HepG2 (cell line): Measurements from ENCODE around the gene COASY. TPM values are rescaled to one million over a fixed set of nuclear protein-coding genes. Genes with fewer than 3 reads are reported as not detected.

ENCODE experiments used
- HIVEP1 ChIP-seq: sonication (generic); formaldehyde crosslinking; IDR thresholded peaks from 2 replicates; pipeline ENCODE4 v1.4.0; 2020; ENCODE audit warnings: mild to moderate bottlenecking, missing genetic modification reagents
- HNF4A ChIP-seq: sonication (generic); formaldehyde crosslinking; IDR thresholded peaks from 2 replicates; pipeline ENCODE4 v1.4.0; 2020; ENCODE audit warnings: missing genetic modification reagents
- IKZF1 ChIP-seq: fragments of 450-650 bp; IDR thresholded peaks from 2 replicates; pipeline ENCODE4 v1.7.1; 2016
- KAT2B ChIP-seq: fragments of 150-350 bp; IDR thresholded peaks from 2 replicates; pipeline ENCODE4 v1.6.1; 2014; ENCODE audit warnings: low read depth, low read length, borderline replicate concordance
- KMT2A ChIP-seq: sonication (generic); formaldehyde crosslinking; IDR thresholded peaks from 2 replicates; pipeline ENCODE4 v1.4.0; 2020; ENCODE audit warnings: missing genetic modification reagents
- MAFF ChIP-seq: IDR thresholded peaks from 2 replicates; pipeline ENCODE4 v1.6.1; 2011; ENCODE audit warnings: low read depth, low read length, improper control_type of control experiment
- MAFG ChIP-seq: sonication (generic); formaldehyde crosslinking; IDR thresholded peaks from 2 replicates; pipeline ENCODE4 v1.5.1; 2020; ENCODE audit warnings: mild to moderate bottlenecking, missing genetic modification reagents
- MTA3 ChIP-seq: sonication (generic); formaldehyde crosslinking; IDR thresholded peaks from 2 replicates; pipeline ENCODE4 v1.4.0; 2020; ENCODE audit warnings: missing genetic modification reagents
- MYNN ChIP-seq: sonication (generic); formaldehyde crosslinking; IDR thresholded peaks from 2 replicates; pipeline ENCODE4 v1.4.0; 2020; ENCODE audit warnings: mild to moderate bottlenecking, low read depth, missing genetic modification reagents
- RAD21 ChIP-seq: fragments of 450-650 bp; formaldehyde crosslinking; IDR thresholded peaks from 2 replicates; pipeline ENCODE4 v1.5.0; 2020; ENCODE audit warnings: mild to moderate bottlenecking
- SAFB2 ChIP-seq: sonication (generic); formaldehyde crosslinking; IDR thresholded peaks from 2 replicates; pipeline ENCODE4 v1.5.1; 2020; ENCODE audit warnings: missing genetic modification reagents, low read depth, mild to moderate bottlenecking, borderline replicate concordance
- SALL2 ChIP-seq: sonication (generic); formaldehyde crosslinking; IDR thresholded peaks from 2 replicates; pipeline ENCODE4 v1.8.1; 2023; ENCODE audit warnings: mild to moderate bottlenecking, missing genetic modification reagents, inconsistent platforms
- TGIF2 ChIP-seq: IDR thresholded peaks from 2 replicates; pipeline ENCODE4 v1.6.1; 2016; ENCODE audit warnings: control low read depth, missing compliant biosample characterization
- ZFY ChIP-seq: sonication (generic); formaldehyde crosslinking; IDR thresholded peaks from 2 replicates; pipeline ENCODE4 v1.4.0; 2020; ENCODE audit warnings: missing genetic modification reagents
- ZMYM2 ChIP-seq: sonication (generic); formaldehyde crosslinking; IDR thresholded peaks from 2 replicates; pipeline ENCODE4 v1.8.0; 2022; ENCODE audit warnings: mild to moderate bottlenecking, missing genetic modification reagents
- ZMYM3 ChIP-seq: sonication (generic); formaldehyde crosslinking; IDR thresholded peaks from 2 replicates; pipeline ENCODE4 v1.5.1; 2020; ENCODE audit warnings: mild to moderate bottlenecking, missing genetic modification reagents
- ZNF136 ChIP-seq: sonication (generic); formaldehyde crosslinking; IDR thresholded peaks from 2 replicates; pipeline ENCODE4 v1.8.1; 2022; ENCODE audit warnings: low read depth, mild to moderate bottlenecking, moderate library complexity, missing genetic modification reagents
- ZNF224 ChIP-seq: sonication (generic); formaldehyde crosslinking; IDR thresholded peaks from 2 replicates; pipeline ENCODE4 v1.5.0; 2020; ENCODE audit warnings: mild to moderate bottlenecking, missing genetic modification reagents
- ZNF256 ChIP-seq: sonication (generic); formaldehyde crosslinking; conservative IDR thresholded peaks from 2 replicates; pipeline ENCODE4 v1.4.0; 2020; ENCODE audit warnings: missing genetic modification reagents
- ZNF282 ChIP-seq: fragments of 450-650 bp; IDR thresholded peaks from 2 replicates; pipeline ENCODE4 v1.6.1; 2018; ENCODE audit not compliant: partially characterized antibody
- ZNF44 ChIP-seq: sonication (generic); formaldehyde crosslinking; IDR thresholded peaks from 2 replicates; pipeline ENCODE4 v1.5.1; 2020; ENCODE audit warnings: mild to moderate bottlenecking, missing genetic modification reagents
- ZNF629 ChIP-seq: sonication (generic); formaldehyde crosslinking; conservative IDR thresholded peaks from 2 replicates; pipeline ENCODE4 v1.5.0; 2020; ENCODE audit warnings: missing genetic modification reagents
- ZNF746 ChIP-seq: sonication (generic); formaldehyde crosslinking; IDR thresholded peaks from 2 replicates; pipeline ENCODE4 v1.8.0; 2022; ENCODE audit warnings: mild to moderate bottlenecking, missing genetic modification reagents
- ZNF777 ChIP-seq: sonication (generic); formaldehyde crosslinking; IDR thresholded peaks from 2 replicates; pipeline ENCODE4 v1.4.0; 2020; ENCODE audit warnings: missing genetic modification reagents
- ZNF839 ChIP-seq: sonication (generic); formaldehyde crosslinking; IDR thresholded peaks from 2 replicates; pipeline ENCODE4 v1.4.0; 2020; ENCODE audit warnings: missing genetic modification reagents, mild to moderate bottlenecking, borderline replicate concordance
- polyA plus RNA-seq, 8 experiments: library from polyadenylated mRNA; depleted of rRNA in 3 of 8; stranded (reverse) in 7 of 8; unstranded in 1 of 8; fragments of >200 nt; fragmentation: Illumina TruSeq in 4 of 8; extraction: Trizol in 4 of 8; gene quantifications; 2 replicates each; pipeline versions ENCODE4 v1.2.1 to v1.2.3, GENCODE V29; 2011 to 2016; ENCODE audit warnings: low read depth in 4 of 8, missing spikeins in 1 of 8, mixed read lengths in 1 of 8; ENCODE audit not compliant: insufficient read depth in 1 of 8
- total RNA-seq, 5 experiments: library from RNA; depleted of rRNA; stranded (reverse); fragments of >200 nt; fragmentation: Illumina TruSeq; extraction: Trizol; gene quantifications; 2 replicates each; pipeline ENCODE4 v1.2.3, GENCODE V29; 2016; ENCODE audit warnings: low read depth in 1 of 5
- TF ChIP-seq, protein P1 (sequence below): sonication (generic); formaldehyde crosslinking; IDR thresholded peaks from 2 replicates; pipeline ENCODE4 v1.8.1; 2023; ENCODE audit warnings: missing genetic modification reagents, mild to moderate bottlenecking, borderline replicate concordance
- TF ChIP-seq, protein P2 (sequence below): fragments of 450-650 bp; IDR thresholded peaks from 2 replicates; pipeline ENCODE4 v1.6.1; 2017; ENCODE audit warnings: mild to moderate bottlenecking
- TF ChIP-seq, protein P3 (sequence below): sonication (generic); formaldehyde crosslinking; conservative IDR thresholded peaks from 2 replicates; pipeline ENCODE4 v1.4.0; 2020; ENCODE audit warnings: missing genetic modification reagents

Gene COASY
- total and polyA plus RNA-seq, 2 of the 13 experiments (the other 11 are each of a cell fraction or from before 2014, with no cell fraction given) = 90.7 to 125 TPM

DNA sequence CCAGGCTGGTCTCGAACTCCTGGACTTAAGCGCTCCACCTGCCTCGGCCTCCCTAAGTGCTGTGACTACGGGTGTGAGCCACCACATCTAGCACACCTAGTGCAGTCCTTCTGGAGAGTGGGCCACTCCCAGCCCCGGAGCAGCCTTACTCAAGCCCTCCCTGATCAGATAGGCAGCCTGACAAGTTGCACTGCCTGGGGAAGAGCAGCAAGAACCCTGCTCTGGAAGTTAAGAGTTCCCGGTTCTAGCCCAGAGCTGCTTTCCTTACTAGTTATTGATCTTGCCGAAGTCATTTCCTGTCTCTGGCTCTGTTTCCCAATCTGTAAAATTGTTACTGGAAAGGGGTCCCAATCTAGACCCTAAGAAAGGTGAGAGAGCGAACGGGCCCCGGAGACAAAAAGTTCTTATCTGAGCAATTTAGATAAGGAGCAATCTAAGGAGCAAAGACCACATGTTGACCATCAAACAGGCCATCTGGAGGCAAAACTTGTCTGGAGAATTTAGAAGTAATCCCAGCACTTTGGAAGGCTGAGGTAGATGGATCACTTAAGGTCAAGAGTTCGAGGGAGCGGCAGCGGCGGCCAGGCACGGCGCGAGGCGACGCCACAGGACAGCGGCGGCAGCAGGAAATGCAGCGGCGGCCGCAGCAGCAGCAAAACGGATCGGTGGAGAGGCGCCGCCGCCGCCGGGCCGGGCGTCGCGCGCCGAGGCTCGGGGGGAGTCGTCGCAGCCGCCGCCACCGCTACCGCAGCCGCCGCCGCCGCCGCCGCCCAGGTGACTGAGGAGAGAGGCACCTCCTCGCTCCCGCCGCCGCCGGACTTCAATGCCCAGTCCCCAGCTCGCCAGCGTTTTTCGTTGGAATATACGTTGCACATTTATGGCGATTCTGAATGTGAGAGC lies 30.2 kb upstream of the COASY start (continued):
- no peak for TF ChIP-seq ZNF839 (CRISPR knock-in tag)
- TF ChIP-seq IKZF1 = no peak
- TF ChIP-seq SAFB2 (CRISPR knock-in tag) = no peak
- TF ChIP-seq MYNN (CRISPR knock-in tag) = no peak; the same call in 1 of the 2 replicates
- peak; percentile 61; the same call in 1 of the 2 replicates for TF ChIP-seq ZFY (CRISPR knock-in tag)
- no peak for TF ChIP-seq MTA3 (CRISPR knock-in tag)
- TF ChIP-seq KMT2A (CRISPR knock-in tag) = peak; percentile 32; the same call in 1 of the 2 replicates
- TF ChIP-seq, protein P1, sequence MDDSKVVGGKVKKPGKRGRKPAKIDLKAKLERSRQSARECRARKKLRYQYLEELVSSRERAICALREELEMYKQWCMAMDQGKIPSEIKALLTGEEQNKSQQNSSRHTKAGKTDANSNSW (CRISPR knock-in tag) = no peak; the same call in 1 of the 2 replicates
- TF ChIP-seq HNF4A (CRISPR knock-in tag) = peak; percentile 40; the same call in 1 of the 2 replicates
- TF ChIP-seq, protein P2, sequence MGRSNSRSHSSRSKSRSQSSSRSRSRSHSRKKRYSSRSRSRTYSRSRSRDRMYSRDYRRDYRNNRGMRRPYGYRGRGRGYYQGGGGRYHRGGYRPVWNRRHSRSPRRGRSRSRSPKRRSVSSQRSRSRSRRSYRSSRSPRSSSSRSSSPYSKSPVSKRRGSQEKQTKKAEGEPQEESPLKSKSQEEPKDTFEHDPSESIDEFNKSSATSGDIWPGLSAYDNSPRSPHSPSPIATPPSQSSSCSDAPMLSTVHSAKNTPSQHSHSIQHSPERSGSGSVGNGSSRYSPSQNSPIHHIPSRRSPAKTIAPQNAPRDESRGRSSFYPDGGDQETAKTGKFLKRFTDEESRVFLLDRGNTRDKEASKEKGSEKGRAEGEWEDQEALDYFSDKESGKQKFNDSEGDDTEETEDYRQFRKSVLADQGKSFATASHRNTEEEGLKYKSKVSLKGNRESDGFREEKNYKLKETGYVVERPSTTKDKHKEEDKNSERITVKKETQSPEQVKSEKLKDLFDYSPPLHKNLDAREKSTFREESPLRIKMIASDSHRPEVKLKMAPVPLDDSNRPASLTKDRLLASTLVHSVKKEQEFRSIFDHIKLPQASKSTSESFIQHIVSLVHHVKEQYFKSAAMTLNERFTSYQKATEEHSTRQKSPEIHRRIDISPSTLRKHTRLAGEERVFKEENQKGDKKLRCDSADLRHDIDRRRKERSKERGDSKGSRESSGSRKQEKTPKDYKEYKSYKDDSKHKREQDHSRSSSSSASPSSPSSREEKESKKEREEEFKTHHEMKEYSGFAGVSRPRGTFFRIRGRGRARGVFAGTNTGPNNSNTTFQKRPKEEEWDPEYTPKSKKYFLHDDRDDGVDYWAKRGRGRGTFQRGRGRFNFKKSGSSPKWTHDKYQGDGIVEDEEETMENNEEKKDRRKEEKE = no peak
- TF ChIP-seq HIVEP1 (CRISPR knock-in tag) = no peak
- TF ChIP-seq MAFF = no peak
- TF ChIP-seq ZNF746 (CRISPR knock-in tag) = no peak
- TF ChIP-seq TGIF2 (CRISPR knock-in tag) = no peak
- TF ChIP-seq ZNF44 (CRISPR knock-in tag) = no peak
- no peak for TF ChIP-seq ZNF136
- no peak for TF ChIP-seq KAT2B
- no peak for TF ChIP-seq ZNF282
- TF ChIP-seq ZNF629 (CRISPR knock-in tag) = 0 out of 2 replicates have a peak, but pooled peaks have one; percentile 48
- TF ChIP-seq RAD21 = peak; percentile 82
- TF ChIP-seq MAFG (CRISPR knock-in tag) = no peak
- TF ChIP-seq SALL2 = no peak
- TF ChIP-seq, protein P3, sequence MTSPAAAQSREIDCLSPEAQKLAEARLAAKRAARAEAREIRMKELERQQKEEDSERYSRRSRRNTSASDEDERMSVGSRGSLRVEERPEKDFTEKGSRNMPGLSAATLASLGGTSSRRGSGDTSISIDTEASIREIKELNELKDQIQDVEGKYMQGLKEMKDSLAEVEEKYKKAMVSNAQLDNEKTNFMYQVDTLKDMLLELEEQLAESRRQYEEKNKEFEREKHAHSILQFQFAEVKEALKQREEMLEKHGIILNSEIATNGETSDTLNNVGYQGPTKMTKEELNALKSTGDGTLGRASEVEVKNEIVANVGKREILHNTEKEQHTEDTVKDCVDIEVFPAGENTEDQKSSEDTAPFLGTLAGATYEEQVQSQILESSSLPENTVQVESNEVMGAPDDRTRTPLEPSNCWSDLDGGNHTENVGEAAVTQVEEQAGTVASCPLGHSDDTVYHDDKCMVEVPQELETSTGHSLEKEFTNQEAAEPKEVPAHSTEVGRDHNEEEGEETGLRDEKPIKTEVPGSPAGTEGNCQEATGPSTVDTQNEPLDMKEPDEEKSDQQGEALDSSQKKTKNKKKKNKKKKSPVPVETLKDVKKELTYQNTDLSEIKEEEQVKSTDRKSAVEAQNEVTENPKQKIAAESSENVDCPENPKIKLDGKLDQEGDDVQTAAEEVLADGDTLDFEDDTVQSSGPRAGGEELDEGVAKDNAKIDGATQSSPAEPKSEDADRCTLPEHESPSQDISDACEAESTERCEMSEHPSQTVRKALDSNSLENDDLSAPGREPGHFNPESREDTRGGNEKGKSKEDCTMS (CRISPR knock-in tag) = no peak
- TF ChIP-seq ZNF777 (CRISPR knock-in tag) = peak; percentile 85
- TF ChIP-seq ZMYM2 = peak; percentile 77; the same call in 1 of the 2 replicates
- peak; percentile 35; the same call in 1 of the 2 replicates for TF ChIP-seq ZMYM3 (CRISPR knock-in tag)
- TF ChIP-seq ZNF256 = no peak
- no peak for TF ChIP-seq ZNF224 (CRISPR knock-in tag)
